HT1080 (cell line): ENCODE data around the gene GGTA1. TPM values are rescaled to one million over a fixed set of nuclear protein-coding genes. Genes with fewer than 3 reads are reported as not detected.

Experiments used
- DNase-seq: peaks from one replicate; pipeline ENCODE4 v3.0.0-alpha.2; 2015; ENCODE audit warnings: low read depth
- total RNA-seq: library from RNA; depleted of rRNA; stranded (reverse); fragments of >200 nt; shearing (Covaris generic); gene quantifications from 2 replicates; pipeline ENCODE4 v1.2.3, GENCODE V29; 2014

The GGTA1 gene
- total RNA-seq, 1 experiment from 2014 or later = not detected

DNA sequence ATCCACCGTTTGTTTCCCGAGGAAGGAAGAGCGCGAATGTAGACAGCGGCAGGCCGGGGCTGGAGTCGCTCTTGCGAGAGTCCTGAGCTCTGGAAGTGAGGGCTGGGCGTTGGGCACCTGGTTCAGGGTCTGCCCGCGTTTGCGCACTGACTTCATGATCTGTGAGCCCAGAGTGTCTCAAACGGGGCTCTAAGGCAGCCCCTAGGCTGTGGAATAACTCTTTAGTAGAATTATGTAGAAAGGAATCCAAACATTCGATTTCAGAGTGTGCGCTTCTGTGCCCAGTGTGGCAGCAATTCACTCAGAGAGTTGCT lies 478 bp upstream of the GGTA1 start:
- DNase-seq = no peak

DNA sequence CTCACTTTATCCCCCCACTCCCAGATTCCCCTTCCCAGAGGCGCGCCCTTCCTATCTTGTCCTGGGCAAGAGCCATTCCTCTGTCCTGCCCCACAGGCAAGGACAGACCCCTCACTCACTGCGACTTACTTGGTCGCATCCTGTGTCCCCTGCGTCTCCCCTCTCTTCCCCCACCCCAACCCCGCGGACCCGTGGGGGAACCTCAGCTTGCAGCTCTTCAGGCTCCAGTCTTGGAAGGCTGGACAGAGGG lies 542 bp downstream of the GGTA1 start:
- no peak for DNase-seq

DNA sequence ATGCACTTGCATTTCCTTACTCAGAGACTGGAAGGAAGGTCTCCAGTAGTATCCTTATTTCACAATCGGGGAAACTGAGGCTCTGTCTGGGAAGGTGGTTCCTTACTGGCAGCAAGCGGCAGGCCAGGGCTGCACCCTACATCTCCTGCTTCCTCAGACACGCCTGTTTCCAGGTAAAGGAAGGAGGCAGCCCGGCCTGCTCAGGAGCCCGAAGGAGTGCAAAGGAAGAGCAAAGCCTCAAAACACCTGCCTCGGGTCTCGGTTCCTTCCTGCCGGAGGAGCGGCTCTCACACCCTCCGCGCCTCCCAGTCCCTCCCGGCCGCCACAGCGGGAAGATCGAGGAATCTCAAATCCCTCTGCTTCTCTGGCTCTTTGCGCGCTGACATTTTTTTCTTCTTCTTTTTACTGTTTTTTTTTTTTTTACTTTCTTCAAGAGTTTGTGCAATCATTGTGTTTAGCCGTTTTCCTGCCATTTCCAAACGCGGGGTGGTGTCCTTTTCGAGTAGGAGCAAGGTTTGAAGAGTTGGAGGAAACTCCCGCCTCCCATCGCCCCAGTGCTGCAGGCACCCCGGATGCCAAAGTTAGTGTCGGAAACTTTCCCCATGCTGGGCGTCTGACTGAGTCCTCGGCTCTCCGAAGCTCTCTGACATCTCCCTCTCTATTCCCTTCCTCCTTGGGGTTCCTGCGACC lies 1.0 kb downstream of the GGTA1 start:
- no peak for DNase-seq

DNA sequence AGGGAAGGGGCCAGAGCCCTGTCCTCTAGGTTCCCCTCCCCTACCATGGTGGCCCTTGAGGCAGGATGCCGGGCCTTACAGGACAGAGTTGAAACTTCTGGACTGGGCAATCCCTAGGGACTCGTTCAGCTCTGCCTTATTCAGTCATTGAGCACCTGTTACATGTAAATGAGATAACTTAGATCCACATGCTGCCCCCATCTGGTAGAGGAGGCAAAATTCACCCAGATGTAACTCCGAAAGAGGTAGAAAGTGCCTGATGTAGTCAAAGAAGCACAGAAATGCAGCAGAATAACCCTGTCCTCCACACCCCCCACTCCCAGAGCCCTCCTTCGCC lies 1.5 kb downstream of the GGTA1 start:
- peak; percentile 62 for DNase-seq

DNA sequence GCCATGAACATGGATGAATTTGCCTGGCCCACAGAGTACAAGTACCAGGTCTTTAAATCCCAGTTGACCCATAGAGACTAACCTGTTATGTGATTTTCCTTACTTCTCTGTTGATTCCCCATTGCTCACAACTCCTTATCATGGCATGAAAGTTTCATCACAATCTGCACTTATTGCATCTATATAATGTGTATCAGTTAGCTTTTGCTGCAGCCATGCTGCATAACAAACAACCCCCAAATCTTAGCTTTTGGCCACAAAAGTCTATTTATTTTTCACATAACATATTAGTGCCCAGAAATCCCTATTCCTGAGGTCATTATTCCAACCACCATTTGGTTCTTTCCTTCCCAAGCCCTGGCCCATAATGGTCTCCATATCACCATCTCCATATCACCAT lies 3.7 kb downstream of the GGTA1 start:
- DNase-seq = no peak

DNA sequence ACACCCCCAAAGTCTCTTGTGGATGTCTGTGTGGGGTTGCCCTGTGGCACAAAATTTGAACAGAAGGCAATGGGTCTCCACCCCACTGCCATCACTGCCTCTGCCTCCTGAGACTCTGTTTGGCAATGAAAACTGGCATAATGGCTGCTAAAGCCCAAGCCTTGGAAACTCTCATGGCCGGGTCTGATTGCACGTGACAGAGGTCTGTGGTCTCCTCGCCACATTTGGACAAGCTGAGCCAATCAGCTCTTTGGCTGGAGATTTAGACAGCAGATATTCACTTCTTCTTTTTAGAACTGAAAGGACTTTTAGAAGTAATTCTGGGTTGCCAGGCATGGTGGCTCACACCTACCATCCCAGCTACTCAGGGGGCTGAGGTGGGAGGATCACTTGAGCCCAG lies 5.5 kb downstream of the GGTA1 start:
- no peak for DNase-seq

DNA sequence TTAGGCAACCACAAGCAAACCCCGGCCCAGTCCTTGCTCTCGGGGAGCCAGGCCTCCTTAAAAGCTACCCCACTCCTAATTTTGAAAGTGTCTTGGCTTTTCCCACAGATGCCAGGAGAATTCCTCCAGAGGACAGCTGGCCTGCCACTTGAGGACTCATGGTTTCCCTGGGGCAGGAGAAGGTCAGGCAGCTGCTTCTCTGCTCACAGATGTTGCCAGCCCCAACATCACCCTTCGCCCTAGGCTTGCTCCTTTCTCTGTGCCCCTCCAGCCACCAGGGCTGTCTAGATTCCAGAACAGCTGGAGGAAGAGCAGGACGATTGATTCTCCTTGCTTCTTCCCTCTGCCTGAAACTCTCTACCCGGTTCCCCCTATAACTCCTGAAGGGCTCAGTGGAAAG lies 8.5 kb downstream of the GGTA1 start:
- DNase-seq = no peak

DNA sequence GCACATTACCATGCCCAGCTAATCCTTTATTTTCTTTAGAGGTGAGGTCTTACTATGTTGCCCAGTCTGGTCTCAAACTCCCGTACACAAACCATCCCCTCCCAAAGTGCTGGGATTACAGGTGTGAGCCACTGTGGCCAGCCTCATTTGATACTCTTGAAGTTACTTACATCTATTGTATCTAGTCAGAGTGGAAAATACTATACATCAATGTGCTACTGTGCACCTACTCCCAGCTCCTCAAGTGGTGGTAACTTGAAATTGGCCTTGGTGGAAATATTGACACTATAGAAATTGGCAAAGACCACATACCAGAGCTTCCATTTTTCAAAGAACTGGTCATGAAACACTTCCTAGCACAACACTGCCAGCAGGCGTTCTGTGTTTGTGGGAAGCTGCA lies 10.3 kb downstream of the GGTA1 start:
- DNase-seq = no peak

DNA sequence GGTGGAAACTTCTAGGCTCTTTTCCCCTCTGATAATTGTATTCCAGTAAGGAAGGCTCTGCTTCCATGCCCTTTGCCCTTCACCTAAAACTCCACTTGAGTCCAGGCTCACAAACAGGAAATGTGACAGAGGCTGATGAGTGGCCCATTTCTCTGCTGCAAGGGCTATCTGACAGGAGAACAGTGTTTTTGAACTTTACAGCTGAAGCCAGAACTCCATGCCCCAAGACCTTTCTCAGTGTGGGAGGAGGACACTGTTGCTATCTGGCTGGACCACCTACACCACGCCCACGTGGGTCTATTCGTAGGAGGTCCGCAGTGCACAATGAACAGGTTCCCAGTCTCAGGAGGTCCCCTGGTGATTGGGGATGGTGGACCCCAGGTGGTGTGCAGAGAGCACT lies 13.6 kb downstream of the GGTA1 start:
- no peak for DNase-seq

DNA sequence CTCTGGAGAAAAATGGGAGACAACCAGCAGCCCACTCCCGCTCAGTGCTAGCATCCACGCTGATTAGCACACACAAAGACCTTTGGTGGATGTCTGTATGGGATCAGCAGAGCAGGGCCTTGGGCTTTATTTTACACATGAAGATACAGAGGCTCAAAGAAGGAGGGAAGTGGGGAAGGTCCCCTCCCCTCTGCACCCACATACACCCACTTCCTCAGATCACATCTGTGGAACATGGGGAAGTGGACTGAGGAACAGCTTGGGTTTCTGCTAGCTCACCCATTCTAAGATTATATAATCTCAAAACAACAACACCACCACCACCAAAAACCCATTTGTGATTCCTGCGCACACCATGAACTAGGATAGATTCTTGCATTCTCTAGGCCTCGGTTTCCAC lies 14.0 kb downstream of the GGTA1 start:
- DNase-seq = no peak

DNA sequence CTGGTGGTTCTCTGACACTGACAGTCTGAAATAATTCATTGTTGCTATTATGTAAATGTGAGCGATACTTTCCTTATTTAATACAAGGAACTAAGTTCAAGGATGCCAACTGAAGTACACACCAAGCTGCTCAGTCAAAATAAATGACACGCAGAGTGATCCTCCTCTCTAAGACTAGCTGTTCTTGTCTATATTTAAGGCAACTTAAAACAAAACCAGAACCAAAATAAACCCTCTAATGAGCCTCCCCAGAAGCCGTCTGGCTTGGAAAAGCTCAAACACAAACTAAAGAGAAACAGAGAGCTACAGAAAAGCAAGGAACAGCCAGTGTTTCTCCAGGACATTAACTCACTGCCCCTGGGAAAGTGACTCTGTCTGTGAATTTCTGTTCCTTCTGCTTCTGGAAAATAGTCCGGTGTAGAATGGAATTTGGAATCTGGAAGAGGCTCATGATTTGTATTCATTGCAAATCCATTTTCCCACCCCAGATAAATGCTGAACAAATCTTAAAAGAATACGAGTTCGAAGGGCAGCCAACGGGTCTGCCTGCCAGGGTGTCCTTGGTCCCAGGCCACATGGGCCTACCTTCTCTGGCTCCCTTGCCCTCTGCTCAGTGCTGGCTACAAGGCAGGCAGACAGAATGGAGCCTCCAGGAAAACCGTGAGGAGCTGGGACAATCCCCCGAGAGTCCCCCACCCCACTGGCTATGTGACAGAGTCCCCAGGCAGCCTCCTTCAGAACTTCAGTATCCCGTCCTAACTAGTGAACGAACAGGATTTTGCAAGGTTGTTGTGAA lies 14.8 kb downstream of the GGTA1 start:
- no peak for DNase-seq

DNA sequence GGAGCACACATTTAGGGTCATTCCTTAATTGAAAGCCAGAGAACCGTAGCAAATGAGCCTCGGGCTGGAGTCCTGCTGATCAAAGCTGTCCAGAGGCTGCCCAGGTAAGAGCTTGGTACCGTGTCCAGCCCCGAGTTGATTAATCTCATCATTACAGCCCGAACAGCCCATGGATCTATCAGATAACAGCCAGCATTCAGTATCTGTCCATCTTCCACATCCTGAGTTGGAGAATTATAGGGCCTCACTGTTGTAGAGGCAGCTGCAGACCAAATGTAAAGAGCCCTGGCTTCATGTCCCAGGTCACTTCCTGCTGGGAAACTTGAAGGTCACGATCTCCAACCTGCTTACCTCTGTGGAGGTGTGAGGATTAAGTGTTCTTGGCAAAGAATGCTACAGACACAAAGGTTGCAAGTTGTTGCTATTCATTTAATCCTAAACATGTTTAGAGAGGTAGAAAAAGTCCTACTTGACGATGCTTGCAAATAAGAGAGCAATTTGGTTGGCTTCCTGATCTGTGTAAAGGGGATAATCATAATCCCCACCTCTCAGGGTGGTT lies 16.1 kb downstream of the GGTA1 start:
- no peak for DNase-seq

DNA sequence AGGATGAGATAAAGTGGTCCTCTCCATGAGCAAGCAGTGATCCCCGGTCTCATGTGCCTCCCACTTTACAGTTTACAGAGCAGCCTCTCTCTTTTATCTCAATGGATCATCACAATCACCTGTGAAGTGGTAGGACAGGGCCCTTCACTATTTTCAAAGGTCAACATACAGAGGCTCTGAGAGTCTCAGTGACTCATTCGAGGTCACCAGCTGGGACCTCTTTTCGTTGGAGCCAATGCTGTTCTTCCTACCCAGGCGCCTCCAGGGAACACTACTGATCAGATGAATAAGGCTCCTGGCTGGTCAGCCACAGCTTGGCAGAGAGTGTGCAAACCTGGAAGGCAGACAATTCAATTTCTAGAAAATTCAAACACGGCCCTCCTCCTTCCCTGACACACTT lies 16.6 kb downstream of the GGTA1 start:
- DNase-seq = no peak

DNA sequence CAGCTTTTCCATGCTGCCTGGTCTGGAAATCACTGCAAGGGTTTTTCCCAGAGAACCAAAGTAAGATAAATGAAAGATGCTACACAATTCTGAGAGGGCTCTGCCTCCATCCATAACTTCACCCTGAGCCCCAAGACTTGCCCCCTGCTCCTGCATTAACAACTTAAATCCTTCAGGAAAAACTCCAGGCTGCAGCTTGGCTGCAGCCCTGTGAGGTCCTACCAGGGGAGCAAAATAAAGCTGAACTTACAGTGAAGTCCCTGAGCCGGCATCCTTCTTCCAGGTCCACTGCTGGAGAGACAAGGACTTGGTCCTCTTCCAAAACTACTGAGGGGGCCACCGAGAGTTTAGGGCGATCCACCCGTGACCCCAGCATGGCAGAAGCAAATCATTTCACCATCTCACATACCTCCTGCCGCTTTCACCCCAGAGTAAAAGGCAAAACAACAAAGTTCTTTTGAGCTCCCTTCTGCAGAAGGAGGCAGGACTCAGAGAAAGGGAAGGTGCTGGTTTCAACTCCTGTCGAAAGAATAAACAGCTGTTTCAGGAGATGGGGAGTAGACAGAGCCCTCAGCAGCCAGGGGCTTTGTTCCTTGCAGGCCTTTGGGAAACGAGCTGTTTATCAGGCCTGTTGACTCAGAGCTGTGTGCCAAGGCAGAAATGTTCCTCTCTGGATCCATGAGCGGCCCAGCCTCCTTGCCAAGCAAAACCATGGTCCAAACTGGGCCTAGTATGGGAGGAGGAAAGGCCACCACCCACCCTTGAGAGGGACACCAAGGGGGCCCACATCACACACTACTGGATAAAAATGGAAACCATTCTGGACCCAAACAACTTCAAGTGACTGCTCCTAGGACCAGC lies 20.6 kb downstream of the GGTA1 start:
- DNase-seq = no peak

DNA sequence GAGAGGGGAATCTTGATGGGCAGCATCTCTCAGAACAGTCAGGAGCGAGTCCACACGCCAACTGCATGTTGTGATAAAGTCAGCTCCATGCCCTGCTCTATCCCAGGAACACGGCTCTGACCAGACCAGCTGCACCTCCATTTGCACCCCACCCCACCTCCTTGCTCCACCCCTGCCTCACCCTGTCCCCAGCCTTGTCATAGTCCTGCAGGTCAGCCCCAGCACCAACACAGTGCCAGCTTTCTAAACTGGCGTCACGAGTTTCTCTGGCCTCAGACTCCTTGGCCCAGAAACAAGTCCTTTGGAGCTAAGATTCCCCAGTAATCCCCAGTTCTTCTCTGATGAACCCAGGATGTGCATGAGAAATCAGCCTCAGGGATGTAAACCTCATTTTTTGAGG lies 23.5 kb downstream of the GGTA1 start:
- no peak for DNase-seq

DNA sequence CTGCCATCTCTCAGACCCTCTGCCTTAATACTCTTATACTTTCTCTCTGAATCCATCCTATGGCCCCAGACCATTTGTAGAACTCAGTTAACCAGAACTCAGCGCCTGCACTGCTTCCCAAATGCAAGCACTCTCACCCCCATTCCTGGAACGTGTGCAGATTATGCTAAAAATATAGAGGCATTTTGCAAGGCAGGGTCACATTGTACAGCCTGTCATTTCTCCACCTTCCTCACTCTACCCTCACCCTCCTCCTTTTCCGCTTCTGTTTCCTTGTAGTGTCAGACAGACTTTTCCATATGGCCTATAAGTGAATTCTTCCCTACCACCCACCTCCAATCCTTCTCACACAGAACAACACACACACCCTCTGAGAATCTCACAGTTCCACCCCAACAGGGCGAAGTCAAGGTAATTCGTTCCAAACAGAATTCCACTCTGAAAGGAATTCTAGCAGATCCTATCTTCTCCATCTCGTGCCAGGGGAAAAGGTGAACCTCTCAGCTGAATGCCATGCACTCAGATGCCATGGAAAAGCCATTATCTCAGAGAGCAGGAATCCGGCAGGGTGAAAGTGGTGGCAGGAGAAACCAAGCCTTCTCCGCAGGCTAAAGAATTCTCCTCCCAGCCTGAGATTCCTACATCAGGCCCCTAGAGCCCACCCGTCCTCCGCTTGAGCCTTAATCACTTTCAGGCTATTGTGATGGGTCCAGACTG lies 25.3 kb downstream of the GGTA1 start:
- DNase-seq = no peak

DNA sequence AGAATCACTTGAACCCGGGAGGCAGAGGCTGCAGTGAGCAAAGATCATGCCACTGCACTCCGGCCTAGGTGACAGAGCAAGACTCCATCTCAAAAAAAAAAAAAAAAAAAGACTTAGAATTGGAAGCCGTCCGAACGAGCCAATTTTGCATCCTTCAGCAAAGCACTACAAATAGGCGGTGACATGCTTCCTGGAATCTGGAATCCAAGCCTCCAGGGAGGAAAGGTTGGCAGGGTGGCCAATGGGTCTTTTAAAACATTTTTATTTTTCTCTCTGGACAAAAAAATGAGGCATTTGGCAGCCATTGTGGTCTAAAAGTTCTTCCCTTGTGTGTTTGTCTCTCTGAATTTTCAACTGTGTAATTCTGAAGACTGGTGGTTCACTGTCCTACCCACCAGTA lies 26.4 kb downstream of the GGTA1 start:
- no peak for DNase-seq

DNA sequence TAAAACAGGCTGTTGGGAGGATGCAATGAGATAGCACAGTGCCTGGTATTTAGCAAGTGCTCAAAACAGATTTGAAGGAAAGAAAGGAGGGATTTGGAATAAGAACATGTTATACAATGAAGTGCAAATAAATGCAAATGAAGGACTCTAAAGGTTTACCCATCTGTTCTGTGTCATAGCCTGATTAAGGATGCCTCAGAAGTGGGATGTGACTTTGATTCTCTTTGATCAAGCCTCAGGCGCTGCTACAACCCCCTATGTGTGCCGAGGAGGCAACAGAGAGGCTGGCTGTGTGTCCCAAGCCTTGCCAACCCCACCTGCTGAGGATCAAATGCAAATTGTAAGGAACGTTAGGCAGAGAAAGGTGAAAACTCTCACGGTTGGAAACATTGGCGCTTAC lies 27.2 kb downstream of the GGTA1 start:
- DNase-seq = no peak

DNA sequence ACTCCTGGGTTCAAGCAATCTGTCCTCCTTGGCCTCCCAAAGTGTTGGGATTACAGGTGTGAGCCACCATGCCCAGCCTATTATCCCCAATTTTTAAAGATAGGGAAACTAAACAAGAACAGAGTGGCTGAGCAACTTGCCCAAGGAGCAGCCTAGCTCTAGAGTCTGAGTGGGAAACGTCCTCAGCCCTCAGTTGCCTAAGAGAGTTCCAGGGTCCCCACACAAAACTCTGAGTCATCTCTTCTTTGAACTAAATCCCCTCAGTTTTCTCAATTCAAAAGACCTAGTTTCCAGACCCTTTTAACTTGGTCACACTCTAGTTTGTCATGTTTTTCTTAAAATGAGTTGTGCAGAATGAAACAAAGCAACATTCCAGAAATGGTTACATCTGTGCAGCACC lies 33.5 kb downstream of the GGTA1 start:
- no peak for DNase-seq

DNA sequence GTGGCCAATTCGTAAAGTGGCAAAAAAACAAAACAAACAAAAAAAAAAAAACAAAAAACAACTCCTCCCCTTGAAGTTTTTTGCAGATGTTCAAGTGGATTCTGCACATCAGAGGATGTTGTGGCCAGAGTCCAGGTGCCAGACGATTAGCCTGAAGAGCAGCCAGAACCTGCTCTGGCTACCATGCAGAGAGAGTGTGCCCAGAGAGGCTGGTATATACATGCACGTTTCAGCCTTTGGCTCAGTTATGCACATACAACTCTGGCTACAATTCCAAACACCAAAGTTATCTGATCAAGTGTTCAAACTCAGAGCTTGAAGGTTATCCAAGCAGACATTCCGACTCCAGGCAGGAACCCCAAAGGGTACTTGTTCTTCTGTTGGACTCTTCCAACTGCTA lies 34.7 kb downstream of the GGTA1 start:
- no peak for DNase-seq

DNA sequence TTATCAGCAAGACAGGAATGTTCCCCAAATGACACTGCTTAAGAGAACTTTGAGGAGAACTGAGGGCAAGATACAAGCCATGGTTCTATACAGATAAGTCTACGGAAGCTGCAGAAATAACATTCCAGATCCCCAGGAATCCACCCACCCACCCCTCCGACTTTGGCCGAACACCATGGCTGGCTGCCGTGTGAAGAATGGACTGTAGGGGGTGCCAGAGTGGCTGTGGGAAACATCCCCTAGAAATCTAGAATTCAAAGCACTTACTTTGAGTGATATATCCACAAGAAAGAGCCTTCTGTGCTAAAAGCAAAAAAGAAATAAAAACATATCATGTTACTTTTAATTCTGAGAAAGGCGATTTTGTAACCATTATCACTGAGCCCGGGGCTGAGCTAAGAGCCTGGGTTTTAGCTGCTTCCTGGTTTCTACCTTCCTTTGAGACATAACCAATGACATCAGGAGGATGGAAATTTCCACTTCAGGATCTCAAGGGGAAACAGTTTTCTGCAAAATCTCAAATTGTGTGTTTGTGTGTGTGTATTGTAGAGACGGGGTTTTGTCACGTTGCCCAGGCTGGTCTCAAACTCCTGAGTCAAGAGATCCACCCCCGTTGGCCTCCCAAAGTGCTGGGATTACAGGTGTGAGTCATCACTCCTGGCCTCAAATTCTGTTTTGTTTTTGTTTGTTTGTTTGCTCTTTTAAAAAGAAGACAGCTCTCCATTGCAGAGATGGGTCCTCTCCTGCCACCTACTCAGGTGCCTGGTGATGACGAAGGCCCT lies 36.4 kb downstream of the GGTA1 start:
- DNase-seq = no peak
